SH-SY5Y (cell line): Measurements from ENCODE around the gene DHX15.

Experiments used
- GATA2 ChIP-seq: IDR thresholded peaks from 2 replicates; pipeline ENCODE4 v1.6.1; 2011; ENCODE audit warnings: mild to moderate bottlenecking, low read depth, low read length
- GATA3 ChIP-seq: IDR thresholded peaks from 2 replicates; pipeline ENCODE4 v1.6.1; 2011; ENCODE audit warnings: low read depth, mild to moderate bottlenecking, low read length, moderate library complexity

DNA sequence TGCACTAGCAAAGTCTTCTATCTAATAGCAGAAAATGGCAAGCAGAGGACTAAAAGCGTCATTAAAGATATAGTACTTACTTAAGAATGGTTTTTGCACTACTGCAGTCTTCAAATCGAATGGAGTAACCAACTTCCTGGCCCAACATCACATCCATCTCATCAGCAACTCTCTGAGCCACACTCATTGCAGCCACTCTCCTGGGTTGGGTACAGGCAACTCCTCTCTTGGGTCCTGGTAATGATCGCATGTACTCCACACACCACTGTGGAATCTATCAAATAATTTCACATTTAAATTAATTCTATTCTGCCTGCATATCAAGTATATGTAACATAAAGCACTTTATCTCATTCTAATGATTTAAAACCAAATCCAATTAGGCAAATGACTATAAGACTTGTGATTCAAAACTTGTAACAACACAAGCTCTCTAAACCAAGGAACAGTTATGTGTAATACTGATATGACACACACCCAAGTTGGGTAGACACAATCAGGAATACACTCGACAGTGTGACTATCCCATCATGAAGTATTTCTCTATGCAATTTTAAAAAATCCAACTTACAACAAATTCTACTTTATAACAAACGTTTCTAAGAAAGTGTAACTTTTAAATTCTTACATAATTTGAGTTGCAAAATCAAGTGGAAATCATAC lies 13.6 kb downstream of the DHX15 start:
- TF ChIP-seq GATA3 (no peak), GATA2 (no peak)
